ENCODE results near the gene NUP214. TPM values are rescaled to one million over a fixed set of nuclear protein-coding genes. Genes with fewer than 3 reads are reported as not detected.

The NUP214 gene
- total and polyA plus RNA-seq, 2 of the 8 experiments (the other 6 are each of a cell fraction or from before 2014, with no cell fraction given) = 28.6 to 50.2 TPM

Small RNAs within 50 kb of the gene (small RNA-seq; reads per million reads assigned to genes)
- not detected for gene RNU6-881P (ENCODE audit: insufficient read depth)

Other genes with a start within 250 kb of the NUP214 start
- gene QRFP, start 228.8 kb upstream of the NUP214 start, total RNA-seq (2021; fragmentation: NEBNext Ultra II Directional; extraction: Animal tissue kit (Norgen Biotek cat#: 25700)) = not detected in 2 replicates
- gene QRFP, start 228.8 kb upstream of the NUP214 start, polyA plus RNA-seq (2011; rRNA removed) = not detected in 2 replicates
- gene FIBCD1, start 186.3 kb upstream of the NUP214 start, total RNA-seq (2021; fragmentation: NEBNext Ultra II Directional; extraction: Animal tissue kit (Norgen Biotek cat#: 25700)) = 5.3 and 6.1 TPM in 2 replicates
- 8.8 and 13.2 TPM in 2 replicates for gene FIBCD1, start 186.3 kb upstream of the NUP214 start, polyA plus RNA-seq (2011; rRNA removed)
- gene LAMC3, start 116.4 kb upstream of the NUP214 start, total RNA-seq (2021; fragmentation: NEBNext Ultra II Directional; extraction: Animal tissue kit (Norgen Biotek cat#: 25700)) = 12.3 and 13.2 TPM in 2 replicates
- 9.3 and 11.5 TPM in 2 replicates for gene LAMC3, start 116.4 kb upstream of the NUP214 start, polyA plus RNA-seq (2011; rRNA removed)
- 149 and 153 TPM in 2 replicates for gene AIF1L, start 29.1 kb upstream of the NUP214 start, total RNA-seq (2021; fragmentation: NEBNext Ultra II Directional; extraction: Animal tissue kit (Norgen Biotek cat#: 25700))
- gene AIF1L, start 29.1 kb upstream of the NUP214 start, polyA plus RNA-seq (2011; rRNA removed) = 68.2 and 70.7 TPM in 2 replicates
- gene FAM78A, start 150.9 kb downstream of the NUP214 start, total RNA-seq (2021; fragmentation: NEBNext Ultra II Directional; extraction: Animal tissue kit (Norgen Biotek cat#: 25700)) = 3.1 and 3.5 TPM in 2 replicates
- gene FAM78A, start 150.9 kb downstream of the NUP214 start, polyA plus RNA-seq (2011; rRNA removed) = 3.1 and 4.1 TPM in 2 replicates
- 3.4 TPM in 2 replicates for gene PLPP7, start 164.1 kb downstream of the NUP214 start, total RNA-seq (2021; fragmentation: NEBNext Ultra II Directional; extraction: Animal tissue kit (Norgen Biotek cat#: 25700))
- gene PLPP7, start 164.1 kb downstream of the NUP214 start, polyA plus RNA-seq (2011; rRNA removed) = 3.9 and 5.0 TPM in 2 replicates

Data from H1 (cell line).